ENCODE measurements around the gene BATF.

BATF gene, protein sequence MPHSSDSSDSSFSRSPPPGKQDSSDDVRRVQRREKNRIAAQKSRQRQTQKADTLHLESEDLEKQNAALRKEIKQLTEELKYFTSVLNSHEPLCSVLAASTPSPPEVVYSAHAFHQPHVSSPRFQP

DNA sequence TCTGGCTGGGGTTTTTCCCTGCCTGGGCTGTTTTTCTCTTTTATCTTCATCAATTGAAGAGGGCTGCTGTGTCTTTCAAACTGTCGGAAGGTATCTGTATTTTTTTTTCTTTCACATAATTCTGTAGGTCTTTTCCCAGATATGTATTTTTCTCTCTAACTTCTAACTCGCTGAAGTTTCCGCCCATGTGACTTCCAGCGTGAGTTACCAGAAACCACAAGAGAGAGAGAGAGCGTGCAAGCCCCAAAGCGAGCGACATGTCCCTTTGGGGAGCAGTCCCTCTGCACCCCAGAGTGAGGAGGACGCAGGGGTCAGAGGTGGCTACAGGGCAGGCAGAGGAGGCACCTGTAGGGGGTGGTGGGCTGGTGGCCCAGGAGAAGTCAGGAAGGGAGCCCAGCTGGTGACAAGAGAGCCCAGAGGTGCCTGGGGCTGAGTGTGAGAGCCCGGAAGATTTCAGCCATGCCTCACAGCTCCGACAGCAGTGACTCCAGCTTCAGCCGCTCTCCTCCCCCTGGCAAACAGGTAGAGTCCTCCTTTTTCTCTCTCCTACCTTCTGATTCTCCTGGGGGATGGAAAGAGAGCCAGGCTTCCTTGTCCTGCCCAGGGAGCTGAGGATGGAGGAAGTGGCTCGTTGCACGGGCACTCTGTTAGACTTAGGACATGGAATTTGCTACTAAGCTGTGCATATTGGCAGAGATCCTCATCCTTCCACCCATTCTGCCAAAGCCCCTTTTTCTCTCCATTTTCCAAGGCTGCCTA lies at the start of gene BATF:
Gene BATF (plus strand): TSS at position 246 of the 759 bp plus-strand sequence. CDS start 214 bp downstream, at position 460.
- no peak for TF ChIP-seq GATA3 (IDR thresholded peaks at IDR 0.05; ENCODE audit: low read depth, low read length)
- TF ChIP-seq GATA2 (IDR thresholded peaks at IDR 0.05; ENCODE audit: low read depth, low read length) = no peak

DNA sequence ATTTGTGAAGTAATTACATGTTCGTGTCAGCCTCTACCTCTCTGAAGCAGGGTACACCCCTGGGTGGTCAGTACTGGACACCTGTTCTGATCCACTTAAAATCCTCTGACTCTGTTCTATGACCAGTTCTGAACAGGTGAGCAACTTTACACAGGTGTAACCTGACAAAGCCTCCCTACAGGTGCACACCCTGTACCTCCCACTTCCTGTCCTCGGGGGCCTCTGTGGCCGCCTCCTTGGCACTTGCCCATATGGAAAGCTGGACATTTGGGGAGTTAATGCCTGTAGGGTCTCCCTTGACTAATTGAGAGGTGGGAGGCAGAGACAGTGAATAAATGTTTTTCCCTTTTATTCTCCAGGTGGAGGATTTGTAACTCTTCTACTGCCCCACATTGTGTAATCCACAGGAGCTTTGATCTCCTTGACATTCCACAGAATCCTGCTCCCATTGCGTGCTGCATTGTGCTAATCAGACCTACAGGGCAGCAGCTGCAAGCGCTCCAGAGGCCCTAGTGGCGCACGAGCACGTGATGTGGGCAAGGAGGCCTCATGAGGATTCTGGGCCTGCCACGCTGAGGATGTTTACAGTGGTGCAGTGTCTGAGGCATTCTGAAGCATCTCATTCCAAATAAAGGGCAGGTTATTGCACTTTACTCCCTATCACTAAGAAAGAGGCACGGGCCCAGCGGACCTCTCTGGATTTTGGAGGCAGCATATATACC lies 45.8 kb upstream of the BATF start:
- TF ChIP-seq GATA3 (IDR thresholded peaks at IDR 0.05; ENCODE audit: low read depth, low read length) = no peak
- TF ChIP-seq GATA2 (IDR thresholded peaks at IDR 0.05; ENCODE audit: low read depth, low read length) = no peak

DNA sequence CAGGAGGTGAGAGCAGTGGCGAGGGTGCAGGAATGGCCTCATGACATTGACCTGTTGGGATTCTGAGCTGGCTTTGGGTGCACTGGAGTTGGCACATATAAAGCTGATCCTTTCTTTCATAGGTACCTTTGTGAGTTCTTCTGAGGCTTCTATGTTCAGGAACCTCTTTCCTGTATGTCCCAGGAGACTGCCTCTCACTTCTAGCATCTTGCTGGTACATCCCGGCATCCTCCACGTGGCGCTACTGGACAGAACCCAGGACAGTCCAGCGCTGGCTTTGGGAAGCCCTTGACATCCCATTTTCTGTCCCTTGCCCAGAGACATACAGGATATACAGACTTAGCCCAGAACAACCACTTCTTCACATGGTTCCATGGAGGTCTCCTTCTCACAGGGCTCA lies 44.4 kb upstream of the BATF start:
- TF ChIP-seq GATA3 (IDR thresholded peaks at IDR 0.05; ENCODE audit: low read depth, low read length) (no peak), GATA2 (IDR thresholded peaks at IDR 0.05; ENCODE audit: low read depth, low read length) (no peak)

DNA sequence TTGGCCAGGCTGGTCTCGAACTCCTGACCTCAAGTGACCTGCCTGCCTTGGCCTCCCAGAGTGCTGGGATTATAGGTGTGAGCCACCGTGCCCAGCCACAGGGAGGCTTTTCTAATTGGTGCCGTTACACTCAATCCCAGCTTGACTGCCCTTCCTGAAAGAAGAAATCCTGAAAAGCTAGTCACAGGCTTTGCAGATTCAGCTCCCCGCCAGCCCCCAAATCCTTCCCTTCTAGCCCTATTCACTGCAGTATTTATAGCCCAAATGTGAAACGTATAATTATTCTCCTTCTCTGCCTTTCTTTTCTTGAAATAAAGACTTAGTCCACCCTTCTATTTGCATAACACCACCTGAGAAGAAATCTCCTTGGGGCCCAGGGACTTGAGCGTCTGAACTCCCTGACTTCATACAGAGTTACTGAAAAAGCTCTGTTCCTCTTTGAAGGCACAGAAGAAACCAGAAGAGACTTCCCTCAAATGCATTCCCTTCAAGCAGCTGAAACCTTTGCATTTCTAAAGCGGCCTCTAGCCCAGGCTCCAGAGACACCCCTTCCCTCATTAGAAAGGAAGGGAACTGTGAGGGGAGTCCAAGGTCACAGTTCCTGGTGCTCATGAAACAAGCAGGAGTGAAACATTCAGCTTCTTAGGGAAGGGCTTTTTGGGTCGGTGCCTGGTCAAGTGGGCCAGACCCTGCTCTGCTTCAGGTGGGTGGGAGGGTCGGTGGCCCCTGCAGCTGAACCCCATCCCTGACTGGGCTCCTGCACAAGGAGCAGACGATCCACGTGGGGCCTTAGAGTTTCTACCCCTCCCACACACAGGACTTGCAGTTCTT lies 42.3 kb upstream of the BATF start:
- TF ChIP-seq GATA2 (IDR thresholded peaks at IDR 0.05; ENCODE audit: low read depth, low read length) (no peak), GATA3 (IDR thresholded peaks at IDR 0.05; ENCODE audit: low read depth, low read length) (no peak)

DNA sequence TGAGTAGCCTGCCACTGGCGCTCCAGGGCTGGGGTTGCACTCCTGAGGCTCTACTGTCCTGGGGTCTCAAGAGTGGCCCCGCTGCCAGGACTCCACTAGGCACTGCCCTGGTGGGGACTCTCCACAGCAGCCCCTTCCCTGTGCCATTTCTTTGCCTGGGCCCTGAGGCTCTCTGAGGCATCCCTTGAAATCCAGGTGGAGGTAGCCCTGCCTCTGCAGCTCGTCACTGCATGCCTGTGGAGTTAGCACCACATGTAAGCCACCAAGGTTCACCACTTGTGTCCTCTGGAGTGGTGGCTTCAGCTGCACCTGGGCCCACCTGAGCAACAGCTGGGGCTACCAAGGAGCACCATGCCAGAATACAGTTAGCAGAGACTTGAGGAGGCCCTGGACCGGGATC lies 39.9 kb upstream of the BATF start:
- TF ChIP-seq GATA3 (IDR thresholded peaks at IDR 0.05; ENCODE audit: low read depth, low read length) (no peak), GATA2 (IDR thresholded peaks at IDR 0.05; ENCODE audit: low read depth, low read length) (no peak)

DNA sequence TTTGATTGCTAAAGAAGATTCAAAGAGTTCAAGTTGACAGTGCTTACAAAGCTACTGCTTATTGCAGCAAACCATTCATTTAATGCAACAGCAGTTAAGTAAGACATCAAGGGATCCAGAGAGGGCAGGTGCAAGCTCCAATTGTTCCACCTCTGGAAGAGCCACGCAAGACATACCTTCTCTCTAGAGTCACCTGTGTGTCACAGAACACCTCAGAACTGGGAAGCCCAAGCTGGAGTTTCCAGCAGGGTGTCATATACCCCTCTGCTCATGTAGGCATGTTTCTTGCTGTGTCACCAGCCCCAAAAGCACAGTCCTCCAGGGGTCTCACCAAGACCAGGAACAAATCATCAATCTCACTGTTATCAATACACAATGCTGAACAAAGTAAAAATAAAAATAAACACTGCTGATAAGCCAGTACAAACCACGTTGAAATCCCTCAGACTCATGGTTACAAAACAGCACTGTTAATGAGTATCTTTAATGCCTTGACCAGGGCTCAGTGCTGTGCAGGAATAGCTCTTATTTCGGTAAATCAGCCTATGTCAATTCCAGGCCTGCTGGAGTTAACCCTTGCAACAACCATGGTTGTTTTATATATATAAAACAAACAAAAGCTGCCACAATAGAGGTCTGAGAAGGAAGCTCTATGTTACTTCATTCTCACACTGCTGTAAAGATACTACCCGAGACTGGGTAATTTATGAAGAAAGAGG lies 37.4 kb upstream of the BATF start:
- TF ChIP-seq GATA2 (IDR thresholded peaks at IDR 0.05; ENCODE audit: low read depth, low read length) (no peak), GATA3 (IDR thresholded peaks at IDR 0.05; ENCODE audit: low read depth, low read length) (no peak)

DNA sequence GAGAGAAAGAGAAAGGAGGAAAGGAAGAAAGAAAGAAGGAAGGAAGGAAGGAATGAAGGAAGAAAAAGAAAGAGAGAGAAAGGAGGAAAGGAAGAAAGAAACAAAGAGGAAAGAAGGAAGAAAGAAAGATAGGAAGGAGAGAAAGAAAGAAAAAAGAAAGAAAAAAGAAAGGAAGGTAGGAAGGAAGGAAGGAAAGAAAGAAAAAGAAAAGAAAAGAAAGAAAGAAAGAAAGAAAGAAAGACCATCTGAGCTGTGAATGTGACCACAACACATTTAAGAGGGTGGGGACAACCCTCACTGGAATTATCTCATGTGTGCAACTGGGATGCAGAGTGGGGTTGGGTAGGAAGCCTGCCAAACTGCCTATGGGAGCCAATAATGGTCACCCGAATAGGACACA lies 36.0 kb upstream of the BATF start:
- TF ChIP-seq GATA3 (IDR thresholded peaks at IDR 0.05; ENCODE audit: low read depth, low read length) (no peak), GATA2 (IDR thresholded peaks at IDR 0.05; ENCODE audit: low read depth, low read length) (no peak)

DNA sequence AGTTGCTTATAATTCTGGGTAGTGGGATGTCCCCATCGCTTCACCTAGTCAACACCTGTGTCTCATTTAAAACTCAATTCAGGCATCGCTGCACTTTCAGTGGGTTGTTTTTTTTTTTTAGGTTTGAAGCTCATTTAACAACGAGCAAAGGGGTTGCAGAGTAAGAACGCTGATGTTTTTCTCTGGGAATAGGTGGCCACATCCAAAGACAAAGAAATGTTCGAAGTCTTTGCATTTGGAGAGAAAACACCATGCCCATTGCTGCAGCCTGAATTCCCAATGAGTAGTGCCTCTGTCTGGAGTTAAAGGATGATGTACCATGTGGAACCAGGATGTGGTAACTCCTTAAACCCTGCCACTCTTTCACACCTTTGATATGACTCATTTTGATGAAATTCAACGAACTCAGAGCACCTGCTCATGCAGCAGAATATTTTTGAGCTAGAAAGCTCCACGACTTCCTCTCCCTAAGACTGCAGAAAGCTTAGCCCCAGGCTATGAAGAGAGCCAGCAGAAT lies 35.1 kb upstream of the BATF start:
- no peak for TF ChIP-seq GATA2 (IDR thresholded peaks at IDR 0.05; ENCODE audit: low read depth, low read length)
- no peak for TF ChIP-seq GATA3 (IDR thresholded peaks at IDR 0.05; ENCODE audit: low read depth, low read length)

DNA sequence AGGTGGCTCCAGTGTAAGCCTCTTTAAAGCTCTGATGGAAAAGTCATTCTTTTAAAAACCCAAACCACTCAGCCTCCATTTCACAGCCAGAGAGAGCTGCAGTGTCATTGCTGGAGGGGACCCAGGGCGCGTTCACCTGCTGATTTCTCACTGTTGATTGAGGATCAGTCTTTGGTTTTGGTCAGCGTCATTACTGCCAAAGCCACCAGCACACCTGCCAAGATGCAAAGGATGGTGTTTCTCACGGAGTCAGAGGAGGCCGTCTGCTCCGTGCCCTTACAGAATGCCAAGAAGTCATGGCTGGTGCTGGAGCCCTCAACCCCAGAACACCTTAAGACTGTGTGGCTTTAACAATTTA lies 32.8 kb upstream of the BATF start:
- TF ChIP-seq GATA3 (IDR thresholded peaks at IDR 0.05; ENCODE audit: low read depth, low read length) = no peak
- no peak for TF ChIP-seq GATA2 (IDR thresholded peaks at IDR 0.05; ENCODE audit: low read depth, low read length)

DNA sequence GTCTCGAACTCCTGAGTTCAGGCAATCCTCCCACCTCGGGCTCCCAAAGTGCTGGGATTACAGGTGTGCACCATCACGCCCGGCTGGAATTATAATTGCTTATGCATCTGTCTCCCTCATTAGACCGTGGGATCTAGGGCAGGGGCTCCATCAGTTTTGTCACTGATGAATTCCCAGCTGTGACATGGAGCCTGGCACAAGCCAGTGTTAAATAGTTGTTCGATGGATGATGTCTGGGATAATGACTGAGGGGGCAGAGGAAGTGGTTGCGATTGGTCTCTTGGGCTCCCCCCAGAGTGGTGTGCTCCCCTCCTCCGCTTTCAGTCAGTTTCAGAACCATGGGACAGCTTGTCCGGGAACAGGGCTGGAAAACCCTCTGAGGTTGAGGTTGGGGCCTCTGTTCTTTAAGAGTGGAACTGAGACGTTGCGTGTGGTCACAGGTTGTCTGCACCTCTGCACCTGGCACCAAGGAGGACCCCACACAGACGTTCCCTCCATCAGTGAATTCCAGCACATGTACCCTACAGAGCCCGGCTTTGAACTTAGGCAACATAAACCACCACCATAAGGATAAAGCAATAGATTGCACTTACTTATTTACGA lies 30.8 kb upstream of the BATF start:
- no peak for TF ChIP-seq GATA3 (IDR thresholded peaks at IDR 0.05; ENCODE audit: low read depth, low read length)
- TF ChIP-seq GATA2 (IDR thresholded peaks at IDR 0.05; ENCODE audit: low read depth, low read length) = no peak

DNA sequence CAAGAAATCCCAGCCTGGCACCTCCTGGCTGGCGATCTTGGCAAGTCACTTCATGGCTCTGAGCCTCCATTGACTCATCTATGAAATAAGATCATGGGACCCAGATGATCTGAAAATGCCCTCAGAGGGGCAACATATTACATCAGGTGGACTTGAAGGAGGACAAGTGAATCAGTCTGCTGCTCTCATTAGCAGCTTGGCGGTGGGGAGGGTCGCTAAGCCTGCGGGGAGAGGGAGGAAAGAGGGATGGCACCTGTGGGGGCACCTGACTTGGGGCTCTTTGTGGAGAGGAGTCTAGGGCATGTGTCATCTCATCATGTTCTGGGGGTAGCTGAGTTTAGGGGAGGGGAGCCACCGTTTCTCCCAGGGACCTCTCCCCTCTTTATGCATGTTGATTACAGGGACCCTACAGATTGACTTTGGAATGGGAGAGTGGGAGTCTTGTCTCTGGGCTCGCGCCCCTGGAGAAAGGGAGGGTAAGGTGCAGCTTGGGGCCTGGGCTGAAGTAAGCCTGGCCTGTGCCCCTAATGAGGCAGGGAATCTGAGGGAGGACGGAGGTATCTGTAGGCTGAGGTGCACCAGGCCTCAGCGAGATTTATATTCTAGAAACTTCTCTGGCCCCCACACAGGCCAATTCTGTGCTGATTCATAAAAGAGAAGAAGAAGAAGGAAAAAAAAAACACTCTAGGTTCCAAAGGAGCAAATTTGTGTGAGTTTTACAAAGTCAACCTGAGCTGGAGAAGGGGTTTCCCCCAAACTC lies 29.3 kb upstream of the BATF start:
- no peak for TF ChIP-seq GATA3 (IDR thresholded peaks at IDR 0.05; ENCODE audit: low read depth, low read length)
- no peak for TF ChIP-seq GATA2 (IDR thresholded peaks at IDR 0.05; ENCODE audit: low read depth, low read length)

DNA sequence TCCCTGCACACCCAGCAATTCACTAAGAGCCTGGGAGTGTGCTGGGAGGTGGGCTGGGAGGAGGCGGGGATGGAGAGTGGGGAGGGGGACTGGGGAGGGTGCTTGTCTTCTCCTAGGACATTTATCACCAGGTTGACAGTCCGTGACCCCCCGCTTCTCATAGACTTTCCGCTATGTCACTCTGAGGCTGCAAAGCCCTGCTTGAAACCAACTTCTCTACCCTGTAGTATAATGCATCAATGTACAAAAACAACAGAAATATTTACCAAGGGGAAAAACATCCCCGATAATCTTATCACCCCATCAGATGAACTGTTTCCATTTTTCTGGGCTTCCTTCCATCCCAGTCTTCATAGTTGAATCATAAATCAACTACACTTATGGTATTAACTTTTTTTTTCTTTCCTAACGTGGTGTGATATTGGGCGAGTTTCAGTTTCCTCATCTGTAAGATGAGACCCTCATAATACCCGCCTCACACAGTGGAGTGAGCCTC lies 28.6 kb upstream of the BATF start:
- no peak for TF ChIP-seq GATA2 (IDR thresholded peaks at IDR 0.05; ENCODE audit: low read depth, low read length)
- TF ChIP-seq GATA3 (IDR thresholded peaks at IDR 0.05; ENCODE audit: low read depth, low read length) = no peak
